Dedifferentiated amniotic fluid mesenchymal stem cell (primary cell): Measurements from ENCODE around the gene GJC3.
"Not testable (repeated sequence)": the region's sequence is repeated elsewhere in the genome, so short reads cannot be mapped to it uniquely, and the experiment has no call there.

Source experiments
- DNase-seq: peaks from one replicate; pipeline ENCODE4 v3.0.0-alpha.2; 2016; ENCODE audit errors: extremely low spot score

GJC3 gene

GRCh38 chr7:99928994-99929729 lies at the start of gene GJC3:
Gene GJC3 (minus strand): TSS chr7:99929620. CDS start chr7:99929620, 0 bp downstream.
- no peak for DNase-seq

GRCh38 chr7:99976626-99977025 lies 47.2 kb upstream of the GJC3 start:
- no peak for DNase-seq

GRCh38 chr7:99975782-99976521 lies 46.5 kb upstream of the GJC3 start, which contains the start of gene AZGP1:
Gene AZGP1 (minus strand): TSS chr7:99976031. CDS start chr7:99976020, 11 bp downstream.
- DNase-seq: no peak

DNA sequence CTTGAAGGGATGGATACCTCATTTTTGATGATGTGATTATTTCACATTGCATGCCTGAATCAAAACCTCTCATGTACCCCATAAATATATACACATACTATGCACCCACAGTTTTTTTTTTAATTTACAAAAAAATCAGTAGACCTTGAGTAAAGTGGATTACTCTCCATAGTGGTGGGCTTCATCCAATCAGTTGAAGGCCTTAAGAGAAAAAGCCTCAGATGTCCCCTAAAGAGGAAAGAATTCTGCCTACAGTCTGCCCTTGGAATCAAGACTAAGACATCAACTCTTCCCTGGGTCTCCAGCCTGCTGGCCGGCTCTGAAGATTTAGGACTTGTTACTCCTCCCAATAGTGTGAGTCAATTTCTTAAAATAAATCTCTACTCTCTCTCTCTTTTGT lies 45.3 kb upstream of the GJC3 start:
- DNase-seq: no peak

DNA sequence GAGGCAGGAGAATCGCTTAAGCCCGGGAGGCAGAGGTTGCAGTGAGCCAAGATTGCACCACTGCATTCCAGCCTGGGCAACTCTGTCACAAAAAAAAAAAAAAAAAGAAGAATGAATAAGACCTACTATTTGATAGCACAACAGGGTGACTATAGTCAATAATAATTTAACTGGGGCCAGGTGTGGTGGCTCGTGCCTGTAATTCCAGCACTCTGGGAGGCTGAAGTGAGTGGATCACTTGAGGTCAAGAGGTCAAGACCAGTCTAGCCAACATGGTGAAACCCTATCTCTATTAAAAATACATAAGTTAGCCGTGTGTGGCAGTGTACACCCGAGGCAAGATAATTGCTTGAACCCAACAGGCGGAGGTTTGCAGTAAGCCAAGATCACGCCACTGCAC lies 44.4 kb upstream of the GJC3 start:
- not testable (repeated sequence) for DNase-seq

DNA sequence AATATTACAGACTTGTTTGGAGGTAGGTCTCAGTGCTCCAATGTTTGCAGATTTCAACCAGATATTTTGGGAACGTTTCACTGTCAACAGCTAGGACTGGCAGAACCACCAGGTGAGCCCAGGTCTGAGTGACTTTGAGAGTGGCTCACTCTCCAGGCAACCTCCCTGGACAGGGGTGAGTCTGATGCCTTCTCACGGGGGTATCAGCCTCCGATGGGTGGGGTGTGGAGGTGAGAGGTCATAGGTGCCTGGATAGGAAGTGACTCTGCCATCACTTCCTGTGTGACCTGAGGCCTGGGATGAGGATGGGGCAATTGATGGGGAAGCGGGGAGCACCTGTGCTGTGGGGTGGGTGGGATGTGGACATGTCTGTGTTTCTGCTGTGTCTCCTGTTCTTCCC lies 41.8 kb upstream of the GJC3 start:
- no peak for DNase-seq

DNA sequence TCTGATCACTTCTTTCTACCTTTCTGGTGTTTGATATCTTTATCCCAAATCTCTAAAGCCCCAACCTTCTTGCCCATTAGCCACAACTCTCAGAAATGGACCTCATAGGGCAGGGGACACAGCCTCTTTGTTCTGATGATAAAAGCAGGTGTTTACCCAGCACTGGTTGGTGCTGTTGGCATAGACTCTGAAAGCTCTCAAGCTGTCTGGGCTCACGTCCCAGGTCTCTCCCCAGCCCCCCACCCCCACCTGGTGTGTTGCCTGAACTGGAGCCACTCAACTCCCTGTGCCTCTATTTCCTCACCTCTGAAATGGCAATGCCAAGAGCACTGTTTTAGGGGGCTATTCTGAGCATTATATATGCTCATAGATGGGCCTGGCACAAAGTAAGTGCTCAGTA lies 40.4 kb upstream of the GJC3 start:
- DNase-seq: not testable (repeated sequence)

GRCh38 chr7:99969298-99969697 lies 39.9 kb upstream of the GJC3 start:
- no peak for DNase-seq

DNA sequence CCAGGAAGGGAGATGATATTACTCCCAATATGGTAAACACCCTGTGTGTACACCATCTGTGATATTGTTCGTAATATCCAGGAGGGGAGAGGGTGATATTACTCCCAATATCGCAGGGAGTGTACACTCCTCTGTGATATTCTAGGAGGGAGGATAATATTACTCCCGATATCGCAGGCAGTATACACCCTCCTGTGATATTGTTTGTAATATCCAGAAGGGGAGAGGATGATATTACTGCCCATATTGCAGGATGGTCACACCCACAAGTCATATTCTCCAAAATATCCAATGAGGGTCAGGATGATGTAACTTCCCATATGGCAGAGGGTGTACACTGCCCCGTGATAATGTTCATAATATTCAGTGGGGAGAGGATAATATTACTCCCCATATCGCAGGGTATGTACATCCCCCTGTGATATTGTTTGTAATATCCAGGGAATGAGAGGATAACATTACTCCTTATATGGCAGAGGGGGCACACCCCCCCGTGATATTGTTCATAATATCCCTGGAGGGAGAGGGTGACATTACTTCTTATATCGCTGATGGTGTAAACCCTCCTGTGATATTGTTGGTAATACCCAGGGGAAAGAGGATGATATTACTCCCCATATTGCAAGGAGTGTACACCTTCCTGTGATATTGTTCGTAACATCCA lies 29.3 kb upstream of the GJC3 start:
- DNase-seq: no peak

DNA sequence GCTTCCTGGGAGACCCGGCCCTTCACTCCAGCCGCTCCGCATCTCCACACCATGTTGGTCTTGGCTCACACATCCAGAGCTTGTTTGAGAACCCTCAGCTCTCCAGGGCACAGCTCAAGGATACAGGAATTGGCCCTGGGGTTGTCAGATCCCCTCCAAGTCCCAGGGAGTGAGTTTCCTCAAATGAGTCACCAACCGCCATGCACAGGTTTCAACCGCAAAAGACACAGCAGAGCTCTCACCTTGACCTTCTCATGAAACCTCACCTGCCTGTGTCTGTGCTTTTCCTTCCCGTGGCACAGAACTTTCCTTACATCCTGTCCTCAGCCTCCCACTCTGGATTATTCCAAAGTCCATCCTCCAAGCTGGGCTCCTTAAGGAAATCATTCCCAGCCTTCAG lies 25.8 kb upstream of the GJC3 start:
- no peak for DNase-seq

DNA sequence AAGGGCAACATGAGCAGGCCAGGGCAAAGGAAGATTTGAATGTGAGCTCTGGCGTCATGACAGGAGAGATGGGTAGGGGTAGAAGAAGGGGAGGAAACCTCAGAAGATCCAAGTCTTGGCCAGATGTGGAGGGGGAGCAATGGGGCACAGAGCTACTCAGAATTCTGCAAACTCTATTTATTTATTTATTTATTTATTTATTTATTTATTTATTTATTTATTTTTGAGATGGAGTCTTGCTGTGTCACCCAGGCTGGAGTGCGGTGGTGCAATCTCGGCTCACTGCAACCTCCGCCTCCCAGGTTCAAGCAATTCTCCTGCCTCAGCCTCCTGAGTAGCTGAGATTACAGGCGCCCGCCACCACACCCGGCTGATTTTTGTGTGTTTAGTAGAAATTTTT lies 25.2 kb upstream of the GJC3 start:
- not testable (repeated sequence) for DNase-seq

- no peak for DNase-seq
Observed at GRCh38 chr7:99953649-99954048, 24.2 kb upstream of the GJC3 start.

DNA sequence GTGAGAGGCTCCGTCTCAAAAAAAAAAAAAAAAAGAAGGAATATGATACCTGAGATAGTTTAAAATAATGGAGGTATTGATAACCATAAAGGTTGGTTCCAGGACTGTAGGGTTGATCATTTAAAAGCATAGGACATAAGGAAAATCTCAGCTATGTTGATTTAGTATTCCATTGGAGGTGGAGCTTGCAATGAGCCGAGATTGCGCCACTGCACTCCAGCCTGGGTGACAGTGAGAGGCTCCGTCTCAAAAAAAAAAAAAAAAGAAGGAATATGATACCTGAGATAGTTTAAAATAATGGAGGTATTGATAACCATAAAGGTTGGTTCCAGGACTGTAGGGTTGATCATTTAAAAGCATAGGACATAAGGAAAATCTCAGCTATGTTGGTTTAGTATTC lies 23.2 kb upstream of the GJC3 start:
- DNase-seq: not testable (repeated sequence)

- DNase-seq: not testable (repeated sequence)
Observed at GRCh38 chr7:99950819-99951218, 21.4 kb upstream of the GJC3 start.

DNA sequence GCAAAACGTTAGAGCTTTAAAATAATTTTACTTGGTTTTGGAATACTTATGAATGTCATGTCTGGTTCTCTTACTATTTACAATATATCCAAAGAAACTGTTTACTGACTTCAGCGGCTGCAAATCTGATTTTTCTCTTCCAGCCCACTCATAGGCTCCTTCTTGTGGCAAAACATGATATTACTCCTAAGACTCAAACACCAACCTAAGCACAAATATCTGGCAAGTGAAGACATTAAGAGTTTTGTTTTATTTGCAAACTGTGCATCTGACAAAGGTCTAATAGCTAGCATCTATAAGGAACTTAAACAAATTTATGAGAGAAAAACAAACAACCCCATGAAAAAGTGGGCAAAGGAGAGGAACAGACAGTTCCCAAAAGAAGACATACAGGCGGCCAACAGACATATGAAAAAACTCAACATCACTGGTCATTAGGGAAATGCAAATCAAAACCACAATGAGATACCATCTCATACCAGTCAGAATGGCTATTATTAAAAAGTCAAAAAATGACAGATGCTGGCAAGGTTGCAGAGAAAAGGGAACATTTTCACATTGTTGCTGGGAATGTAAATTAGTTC lies 20.3 kb upstream of the GJC3 start:
- DNase-seq: no peak

DNA sequence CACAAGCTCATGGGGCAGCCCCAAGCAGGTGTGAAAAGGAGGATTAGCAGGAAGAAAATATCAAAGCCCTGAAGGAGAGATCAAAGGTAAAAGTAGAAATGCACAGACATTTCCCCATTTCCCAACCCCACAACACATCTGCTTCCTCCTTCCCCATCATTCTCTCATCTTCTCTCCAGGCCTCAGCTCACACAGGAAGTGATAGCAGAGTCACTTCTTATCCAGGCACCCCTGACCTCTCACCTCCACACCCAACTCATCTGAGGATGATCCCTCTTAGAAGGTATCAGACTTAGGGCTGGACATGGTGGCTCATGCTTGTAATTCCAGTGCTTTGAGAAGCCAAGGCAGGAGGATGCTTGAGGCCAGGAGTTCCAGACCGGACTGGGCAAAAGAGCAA lies 18.2 kb upstream of the GJC3 start:
- DNase-seq: no peak

GRCh38 chr7:99944497-99945070 lies 15.2 kb upstream of the GJC3 start:
- no peak for DNase-seq

- DNase-seq: no peak
Observed at GRCh38 chr7:99943641-99944496, 14.4 kb upstream of the GJC3 start.

DNA sequence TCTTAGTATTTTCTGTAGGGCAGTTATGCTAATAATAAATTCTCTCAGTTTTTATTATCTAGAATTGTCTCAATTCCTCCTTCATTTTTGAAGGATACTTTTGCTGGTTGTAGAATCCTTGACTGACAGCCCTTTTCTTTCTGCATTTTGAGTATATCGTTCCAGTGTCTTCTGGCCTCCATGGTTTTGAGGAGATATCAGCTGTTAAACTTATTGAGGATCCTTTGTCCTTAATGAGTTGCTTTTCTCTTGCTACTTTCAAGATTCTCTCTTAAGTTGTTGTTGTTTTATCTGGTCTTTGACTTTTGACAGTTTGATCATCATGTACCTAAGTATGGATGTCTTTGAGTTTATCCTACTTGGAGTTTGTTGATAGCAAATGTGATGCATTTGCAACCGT lies 8.9 kb upstream of the GJC3 start:
- no peak for DNase-seq

- DNase-seq: not testable (repeated sequence)
Observed at GRCh38 chr7:99935009-99935408, 5.6 kb upstream of the GJC3 start.

DNA sequence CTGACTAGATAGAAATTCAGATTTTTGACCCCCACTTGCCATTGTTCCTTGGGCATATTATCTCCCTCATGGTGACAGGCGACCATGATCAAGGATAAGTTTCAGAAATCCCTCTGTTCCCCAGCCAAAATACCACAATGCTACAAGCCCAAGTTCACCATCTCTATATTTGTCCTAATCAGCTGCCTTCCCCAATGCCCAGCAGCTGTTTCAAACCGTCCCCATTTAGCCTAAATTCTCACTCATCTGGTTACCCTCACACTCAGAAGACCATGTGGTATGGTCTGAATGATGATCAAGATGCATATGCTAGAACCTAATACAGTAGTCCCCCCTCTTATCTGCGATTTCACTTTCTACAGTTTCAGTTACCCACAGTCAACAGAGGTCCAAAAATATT lies 956 bp upstream of the GJC3 start:
- DNase-seq: no peak
